HepG2 (cell line): Measurements from ENCODE around the gene ZNF331. TPM values are rescaled to one million over a fixed set of nuclear protein-coding genes. Genes with fewer than 3 reads are reported as not detected.

ENCODE experiments used
- ATAC-seq: fragments of 200-7000 bp; cut with Tn5 transposase; 3 replicates; pipeline ENCODE4 v1.9.1; 2020; ENCODE audit warnings: mild to moderate bottlenecking, moderate library complexity
- BruUV-seq: library from RNA; stranded (reverse); fragments of 400-500 nt; replicated peaks from 2 replicates; lab custom pipeline; 2021; lab: Mats Ljungman, UMichigan
- CTCF ChIA-PET: fragments of 300-600 bp; formaldehyde crosslinking; extraction: SDS; loops from one replicate; lab custom pipeline; 2021; ENCODE audit warnings: low total read pairs, inconsistent platforms, low intra/inter-chr PET ratio; lab: Yijun Ruan, JAX
- POLR2A ChIA-PET: fragments of 350-600 bp; sonication (Branson Sonifier 250); formaldehyde crosslinking; loops from one replicate; lab custom pipeline; 2020; ENCODE audit warnings: antibody characterized with exemption, inconsistent platforms; lab: Yijun Ruan, JAX
- DNase-seq: peaks from one replicate; pipeline ENCODE4 v3.0.0-alpha.2; 2015; ENCODE audit warnings: low spot score
- FAIRE-seq: peaks from 3 replicates; lab custom pipeline; 2011; peaks lifted over from hg19 to GRCh38; lab: Jason Lieb, UNC
- H2AFZ ChIP-seq: one replicate; pipeline ENCODE4 v1.6.1; 2011; ENCODE audit warnings: low read length, inconsistent platforms
- H3K27ac ChIP-seq: fragments of 300-600 bp; 3 replicates; pipeline ENCODE4 v1.8.0; 2011; ENCODE audit warnings: mixed run types, mild to moderate bottlenecking, mixed read lengths, low read length, inconsistent platforms; ENCODE audit not compliant: insufficient read depth; ENCODE audit errors: extremely low read length
- H3K27me3 ChIP-seq, 2 experiments: fragments of 200-600 bp in 1 of 2; 2 replicates in 1 of 2; 3 replicates in 1 of 2; pipeline versions ENCODE4 v1.6.0 to v1.8.0; 2011; ENCODE audit warnings: low read length in 2 of 2, mild to moderate bottlenecking in 2 of 2, moderate library complexity in 2 of 2, inconsistent platforms in 1 of 2; ENCODE audit not compliant: insufficient read depth in 2 of 2, control insufficient read depth in 1 of 2
- H3K36me3 ChIP-seq, 2 experiments: fragments of 200-600 bp in 1 of 2; replicated peaks in 1 of 2; 2 replicates in 1 of 2; 3 replicates in 1 of 2; pipeline versions ENCODE4 v1.5.1 to v1.8.0; 2011; ENCODE audit warnings: low read length in 2 of 2, inconsistent platforms in 1 of 2; ENCODE audit not compliant: insufficient read depth in 2 of 2, control insufficient read depth in 1 of 2
- H3K4me1 ChIP-seq: 2 replicates; pipeline ENCODE4 v1.5.1; 2012; ENCODE audit warnings: low read length, inconsistent platforms; ENCODE audit not compliant: insufficient read depth
- H3K4me2 ChIP-seq: 2 replicates; pipeline ENCODE4 v1.6.0; 2011; ENCODE audit warnings: low read depth, low read length, inconsistent platforms
- H3K4me3 ChIP-seq, 3 experiments: fragments of 200-600 bp in 1 of 3; sonication (generic), shearing (Covaris generic) in 1 of 3; replicated peaks in 1 of 3; 2 replicates each; pipeline ENCODE4 v1.5.1; 2011 to 2016; ENCODE audit warnings: low read length in 3 of 3, inconsistent platforms in 2 of 3, low read depth in 2 of 3, mild to moderate bottlenecking in 2 of 3, control low read depth in 1 of 3, mixed read lengths in 1 of 3; ENCODE audit not compliant: insufficient read depth in 1 of 3
- H3K79me2 ChIP-seq: one replicate; pipeline ENCODE4 v1.6.1; 2011; ENCODE audit warnings: low read length, inconsistent platforms; ENCODE audit not compliant: insufficient read depth
- H3K9ac ChIP-seq: 2 replicates; pipeline ENCODE4 v1.6.0; 2011; ENCODE audit warnings: mild to moderate bottlenecking, low read depth, low read length, inconsistent platforms; ENCODE audit not compliant: insufficient read depth
- H3K9me3 ChIP-seq: 2 replicates; pipeline ENCODE4 v1.5.1; 2012; ENCODE audit warnings: mild to moderate bottlenecking, low read length
- H4K20me1 ChIP-seq: 2 replicates; pipeline ENCODE4 v1.6.0; 2011; ENCODE audit warnings: inconsistent platforms, mild to moderate bottlenecking, low read length, moderate library complexity; ENCODE audit not compliant: insufficient read depth
- DZIP1 ChIP-seq: sonication (generic); formaldehyde crosslinking; IDR thresholded peaks from 2 replicates; pipeline ENCODE4 v1.5.0; 2020; ENCODE audit warnings: mild to moderate bottlenecking, missing genetic modification reagents
- HDAC6 ChIP-seq: fragments of 200-600 bp; sonication (generic); IDR thresholded peaks from 2 replicates; pipeline ENCODE4 v1.7.0; 2017; ENCODE audit warnings: mild to moderate bottlenecking, antibody characterized with exemption, low read length, low read depth
- HMG20A ChIP-seq: IDR thresholded peaks from 2 replicates; pipeline ENCODE4 v1.6.1; 2016; ENCODE audit warnings: borderline replicate concordance
- HOMEZ ChIP-seq: IDR thresholded peaks from 2 replicates; pipeline ENCODE4 v1.6.1; 2016; ENCODE audit warnings: low read depth
- ISX ChIP-seq: sonication (generic); formaldehyde crosslinking; conservative IDR thresholded peaks from 2 replicates; pipeline ENCODE4 v1.5.0; 2020; ENCODE audit warnings: missing genetic modification reagents
- KDM1A ChIP-seq: IDR thresholded peaks from 2 replicates; pipeline ENCODE4 v1.6.1; 2016; ENCODE audit warnings: missing compliant biosample characterization
- KLF15 ChIP-seq: sonication (generic); formaldehyde crosslinking; IDR thresholded peaks from 2 replicates; pipeline ENCODE4 v1.8.1; 2023; ENCODE audit warnings: borderline replicate concordance, mild to moderate bottlenecking, inconsistent platforms, missing genetic modification reagents, mixed read lengths
- LCORL ChIP-seq, 2 experiments: fragments of 450-650 bp in 1 of 2; sonication (generic) in 1 of 2; formaldehyde crosslinking in 1 of 2; IDR thresholded peaks; 2 replicates each; pipeline versions ENCODE4 v1.5.0 to v1.6.1; 2017 to 2020; ENCODE audit warnings: antibody characterized with exemption in 1 of 2, missing genetic modification reagents in 1 of 2
- MAFG ChIP-seq: sonication (generic); formaldehyde crosslinking; IDR thresholded peaks from 2 replicates; pipeline ENCODE4 v1.5.1; 2020; ENCODE audit warnings: mild to moderate bottlenecking, missing genetic modification reagents
- PHB2 ChIP-seq: fragments of 450-650 bp; IDR thresholded peaks from 2 replicates; pipeline ENCODE4 v1.6.1; 2018; ENCODE audit not compliant: partially characterized antibody
- PRMT3 ChIP-seq: sonication (generic); formaldehyde crosslinking; IDR thresholded peaks from 2 replicates; pipeline ENCODE4 v1.8.1; 2022; ENCODE audit warnings: low read depth, mild to moderate bottlenecking, moderate library complexity, missing genetic modification reagents, borderline replicate concordance
- RFXAP ChIP-seq: sonication (generic); formaldehyde crosslinking; IDR thresholded peaks from 2 replicates; pipeline ENCODE4 v1.4.0; 2020; ENCODE audit warnings: missing genetic modification reagents, borderline replicate concordance
- SNAI1 ChIP-seq: sonication (generic); formaldehyde crosslinking; IDR thresholded peaks from 2 replicates; pipeline ENCODE4 v1.5.0; 2020; ENCODE audit warnings: mild to moderate bottlenecking, missing genetic modification reagents, borderline replicate concordance
- SNAPC2 ChIP-seq: sonication (generic); formaldehyde crosslinking; IDR thresholded peaks from 2 replicates; pipeline ENCODE4 v1.8.1; 2022; ENCODE audit warnings: mild to moderate bottlenecking, missing genetic modification reagents
- TCF7 ChIP-seq: sonication (generic); IDR thresholded peaks from 2 replicates; pipeline ENCODE4 v1.6.1; 2016; ENCODE audit warnings: antibody characterized with exemption, low read depth
- ZNF619 ChIP-seq: sonication (generic); formaldehyde crosslinking; IDR thresholded peaks from 2 replicates; pipeline ENCODE4 v1.4.0; 2020; ENCODE audit warnings: mild to moderate bottlenecking, missing genetic modification reagents
- ZNF746 ChIP-seq: sonication (generic); formaldehyde crosslinking; IDR thresholded peaks from 2 replicates; pipeline ENCODE4 v1.8.0; 2022; ENCODE audit warnings: mild to moderate bottlenecking, missing genetic modification reagents
- WGBS: methylation state at CpG from one replicate; pipeline ENCODE4 v1.1.6; 2017; ENCODE audit warnings: low lambda C conversion rate; 5-methylcytosine and 5-hydroxymethylcytosine counted together
- in situ Hi-C: cut with HindIII; loops from 2 replicates; pipeline ENCODE4 v1.10.0; 2017; ENCODE audit warnings: low pct_unique_long_range_greater_than_20kb; ENCODE audit not compliant: extremely low pct_ligation_motif_present
- intact Hi-C: fragments of 100-400 bp; cut with micrococcal nuclease; formaldehyde crosslinking; loops from one replicate; pipeline ENCODE4 v1.10.0; 2022; ENCODE audit not compliant: unreplicated experiment
- polyA plus RNA-seq, 8 experiments: library from polyadenylated mRNA; depleted of rRNA in 3 of 8; stranded (reverse) in 7 of 8; unstranded in 1 of 8; fragments of >200 nt; fragmentation: Illumina TruSeq in 4 of 8; extraction: Trizol in 4 of 8; gene quantifications; 2 replicates each; pipeline versions ENCODE4 v1.2.1 to v1.2.3, GENCODE V29; 2011 to 2016; ENCODE audit warnings: low read depth in 4 of 8, missing spikeins in 1 of 8, mixed read lengths in 1 of 8; ENCODE audit not compliant: insufficient read depth in 1 of 8
- total RNA-seq, 5 experiments: library from RNA; depleted of rRNA; stranded (reverse); fragments of >200 nt; fragmentation: Illumina TruSeq; extraction: Trizol; gene quantifications; 2 replicates each; pipeline ENCODE4 v1.2.3, GENCODE V29; 2016; ENCODE audit warnings: low read depth in 1 of 5
- TF ChIP-seq, protein P1 (sequence below): IDR thresholded peaks from 2 replicates; pipeline ENCODE4 v1.6.1; 2016; ENCODE audit warnings: low read depth, control low read depth

The ZNF331 gene
- total and polyA plus RNA-seq, 2 of the 13 experiments (the other 11 are each of a cell fraction or from before 2014, with no cell fraction given), result 8.2 to 13.3 TPM

- TSS peak; percentile 93 for BruUV-seq
- Histone ChIP-seq H3K36me3 (no peaks in the 10 kb centered on the region), H3K27me3 (no peaks in the 10 kb centered on the region), H3K9ac (peak overlapping the region; percentile 70), H3K27ac (peak overlapping the region; percentile 96), H4K20me1 (no peaks in the 10 kb centered on the region), H3K4me1 (peaks cover 75% of the 10 kb centered on the region), H3K4me3 (peak overlapping the region in 1 of 3 experiments; percentile 38; a peak in 3 of 6 replicates), H3K9me3 (no peaks in the 10 kb centered on the region), H3K79me2 (peaks cover 2% of the 10 kb centered on the region), H3K4me2 (peak overlapping the region; percentile 80), H2AFZ (no peak overlapping the region)
- WGBS, result 27% methylated on average over 15 of the region's 17 CpGs
- POLR2A ChIA-PET, result interaction anchor here (0.5 to 1.8 kb wide), 11 partner anchors 9 to 79 kb away, joined by 3 to 6 read pairs (median 3); partner anchors contain the start of gene ZNF761
- intact Hi-C loops, result loop anchor here (2.0 kb wide), 1 partner anchor 77 kb away; the partner anchor contains the start of gene ZNF761
- CTCF ChIA-PET, result no interaction called here
- FAIRE-seq (peak; percentile 90), DNase-seq (peak; percentile 95), ATAC-seq (peak; percentile 78)
- in situ Hi-C loops, result no loop called here
- TF ChIP-seq ZNF746 (CRISPR knock-in tag) (no peak), MAFG (CRISPR knock-in tag) (no peak), HDAC6 (no peak), ZNF619 (CRISPR knock-in tag) (no peak), KLF15 (no peak), SNAI1 (no peak), ISX (CRISPR knock-in tag) (no peak), DZIP1 (CRISPR knock-in tag) (no peak), KDM1A (CRISPR knock-in tag) (no peak), PHB2 (no peak), PRMT3 (CRISPR knock-in tag) (no peak), SNAPC2 (0 out of 2 replicates have a peak, but pooled peaks have one; percentile 10), RFXAP (CRISPR knock-in tag) (0 out of 2 replicates have a peak, but pooled peaks have one; percentile 36), LCORL (IDR thresholded peaks at IDR 0.05) (no peak), LCORL (CRISPR knock-in tag; IDR thresholded peaks at IDR 0.05) (peak; percentile 68), TCF7 (0 out of 2 replicates have a peak, but pooled peaks have one; percentile 35), HOMEZ (CRISPR knock-in tag) (peak; percentile 82), HMG20A (peak; percentile 67)
- TF ChIP-seq, protein P1, sequence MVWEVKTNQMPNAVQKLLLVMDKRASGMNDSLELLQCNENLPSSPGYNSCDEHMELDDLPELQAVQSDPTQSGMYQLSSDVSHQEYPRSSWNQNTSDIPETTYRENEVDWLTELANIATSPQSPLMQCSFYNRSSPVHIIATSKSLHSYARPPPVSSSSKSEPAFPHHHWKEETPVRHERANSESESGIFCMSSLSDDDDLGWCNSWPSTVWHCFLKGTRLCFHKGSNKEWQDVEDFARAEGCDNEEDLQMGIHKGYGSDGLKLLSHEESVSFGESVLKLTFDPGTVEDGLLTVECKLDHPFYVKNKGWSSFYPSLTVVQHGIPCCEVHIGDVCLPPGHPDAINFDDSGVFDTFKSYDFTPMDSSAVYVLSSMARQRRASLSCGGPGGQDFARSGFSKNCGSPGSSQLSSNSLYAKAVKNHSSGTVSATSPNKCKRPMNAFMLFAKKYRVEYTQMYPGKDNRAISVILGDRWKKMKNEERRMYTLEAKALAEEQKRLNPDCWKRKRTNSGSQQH (CRISPR knock-in tag), result no peak
Observed at GRCh38 chr19:53507523-53508442, 30.2 kb upstream of the ZNF331 start.
